ENCODE data around the gene SRPK3. TPM values are rescaled to one million over a fixed set of nuclear protein-coding genes. Genes with fewer than 3 reads are reported as not detected.

SRPK3 gene
- polyA plus RNA-seq, 1 donor from 2014 or later, result not detected

- Histone ChIP-seq H4K20me1 (ENCODE audit: insufficient read depth) (no peaks in the 10 kb centered on the region), H3K9me3 (ENCODE audit: low read length) (no peaks in the 10 kb centered on the region), H3K9me2 (ENCODE audit: insufficient read depth, low read length) (no peaks in the 10 kb centered on the region), H3F3A (ENCODE audit: insufficient read depth, low read length, poor library complexity, severe bottlenecking) (no peaks in the 10 kb centered on the region), H3K4me3 (ENCODE audit: low read length) (no peak overlapping the region), H3K27me3 (ENCODE audit: insufficient read depth, low read depth, low read length) (no peaks in the 10 kb centered on the region), H2AFZ (ENCODE audit: low read depth, low read length) (no peak overlapping the region), H3K4me2 (ENCODE audit: low read length) (no peak overlapping the region), H3K9ac (ENCODE audit: low read length) (no peak overlapping the region), H3K27ac (ENCODE audit: low read length) (no peak overlapping the region), H3K79me2 (replicated peaks; ENCODE audit: insufficient read depth, low read length) (no peaks in the 10 kb centered on the region), H3K36me3 (ENCODE audit: insufficient read depth, low read length) (no peaks in the 10 kb centered on the region)
- no peak for TF ChIP-seq EZH2 (IDR thresholded peaks at IDR 0.05; ENCODE audit: borderline replicate concordance, insufficient read depth, low read length, poor library complexity, severe bottlenecking)
- no peak for TF ChIP-seq MXI1 (conservative IDR thresholded peaks at IDR 0.05; ENCODE audit: poor library complexity, severe bottlenecking)
- TF ChIP-seq, protein P1, sequence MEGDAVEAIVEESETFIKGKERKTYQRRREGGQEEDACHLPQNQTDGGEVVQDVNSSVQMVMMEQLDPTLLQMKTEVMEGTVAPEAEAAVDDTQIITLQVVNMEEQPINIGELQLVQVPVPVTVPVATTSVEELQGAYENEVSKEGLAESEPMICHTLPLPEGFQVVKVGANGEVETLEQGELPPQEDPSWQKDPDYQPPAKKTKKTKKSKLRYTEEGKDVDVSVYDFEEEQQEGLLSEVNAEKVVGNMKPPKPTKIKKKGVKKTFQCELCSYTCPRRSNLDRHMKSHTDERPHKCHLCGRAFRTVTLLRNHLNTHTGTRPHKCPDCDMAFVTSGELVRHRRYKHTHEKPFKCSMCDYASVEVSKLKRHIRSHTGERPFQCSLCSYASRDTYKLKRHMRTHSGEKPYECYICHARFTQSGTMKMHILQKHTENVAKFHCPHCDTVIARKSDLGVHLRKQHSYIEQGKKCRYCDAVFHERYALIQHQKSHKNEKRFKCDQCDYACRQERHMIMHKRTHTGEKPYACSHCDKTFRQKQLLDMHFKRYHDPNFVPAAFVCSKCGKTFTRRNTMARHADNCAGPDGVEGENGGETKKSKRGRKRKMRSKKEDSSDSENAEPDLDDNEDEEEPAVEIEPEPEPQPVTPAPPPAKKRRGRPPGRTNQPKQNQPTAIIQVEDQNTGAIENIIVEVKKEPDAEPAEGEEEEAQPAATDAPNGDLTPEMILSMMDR (IDR thresholded peaks at IDR 0.05; ENCODE audit: poor library complexity, severe bottlenecking), result no peak
- TF ChIP-seq SMC3 (conservative IDR thresholded peaks at IDR 0.05; ENCODE audit: poor library complexity), result no peak
- TF ChIP-seq EP300 (conservative IDR thresholded peaks at IDR 0.05; ENCODE audit: poor library complexity, severe bottlenecking), result no peak
- no peak for TF ChIP-seq RAD21 (conservative IDR thresholded peaks at IDR 0.05)
These were observed 48.4 kb upstream of the SRPK3 start for GRCh38 chrX:153732401-153732800.

DNA sequence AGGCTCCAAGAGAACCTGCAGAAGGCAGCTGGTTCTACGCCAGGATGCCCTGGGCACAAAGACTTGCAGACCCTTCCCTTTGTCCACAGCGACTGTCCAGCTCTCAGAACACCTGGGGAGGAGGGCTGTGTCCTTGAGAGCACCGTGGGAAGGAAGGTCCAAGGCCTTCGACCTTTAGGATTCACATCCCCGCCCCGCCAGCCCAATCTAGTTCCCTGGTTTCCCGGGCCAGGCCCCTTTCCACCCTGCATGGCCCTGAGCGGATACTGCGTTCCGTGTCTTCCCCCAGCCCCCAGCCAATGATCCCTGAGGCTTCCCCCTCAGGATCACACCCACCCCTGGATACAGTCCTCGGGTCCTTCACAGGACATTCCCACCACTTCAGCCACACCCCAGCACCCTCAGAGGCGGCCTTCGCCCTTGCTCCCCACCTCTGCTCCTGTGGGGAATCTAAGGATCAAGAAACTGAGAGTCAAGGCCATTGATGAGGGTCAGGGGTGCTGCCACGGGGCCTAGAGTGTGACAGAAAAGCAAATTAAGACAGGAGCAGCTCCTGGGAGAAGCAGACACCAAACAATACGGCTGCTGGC is 47.1 kb upstream of the SRPK3 start:
- no peak for TF ChIP-seq MXI1 (conservative IDR thresholded peaks at IDR 0.05; ENCODE audit: poor library complexity, severe bottlenecking)
- TF ChIP-seq POLR2AphosphoS5 (IDR thresholded peaks at IDR 0.05), result no peak
- no peak for TF ChIP-seq RAD21 (conservative IDR thresholded peaks at IDR 0.05)
- no peak for TF ChIP-seq EZH2 (IDR thresholded peaks at IDR 0.05; ENCODE audit: borderline replicate concordance, insufficient read depth, low read length, poor library complexity, severe bottlenecking)
- TF ChIP-seq, protein P1 (IDR thresholded peaks at IDR 0.05; ENCODE audit: poor library complexity, severe bottlenecking), result no peak
- no peak for TF ChIP-seq TAF1 (IDR thresholded peaks at IDR 0.05; ENCODE audit: low read depth)
- TF ChIP-seq REST (IDR thresholded peaks at IDR 0.05; ENCODE audit: borderline replicate concordance), result no peak
- TF ChIP-seq EP300 (conservative IDR thresholded peaks at IDR 0.05; ENCODE audit: poor library complexity, severe bottlenecking), result no peak
- no peak for TF ChIP-seq SMC3 (conservative IDR thresholded peaks at IDR 0.05; ENCODE audit: poor library complexity)

More for the DNA sequence above, 47.1 kb upstream of the SRPK3 start:
- Histone ChIP-seq H3K9me3 (ENCODE audit: low read length) (no peaks in the 10 kb centered on the region), H4K20me1 (ENCODE audit: insufficient read depth) (no peaks in the 10 kb centered on the region), H3K36me3 (ENCODE audit: insufficient read depth, low read length) (no peaks in the 10 kb centered on the region), H3K4me2 (ENCODE audit: low read length) (no peak overlapping the region), H3K27me3 (ENCODE audit: insufficient read depth, low read depth, low read length) (no peaks in the 10 kb centered on the region), H3F3A (ENCODE audit: insufficient read depth, low read length, poor library complexity, severe bottlenecking) (no peaks in the 10 kb centered on the region), H3K27ac (ENCODE audit: low read length) (no peak overlapping the region), H3K79me2 (replicated peaks; ENCODE audit: insufficient read depth, low read length) (no peaks in the 10 kb centered on the region), H3K4me3 (ENCODE audit: low read length) (no peak overlapping the region), H3K9me2 (ENCODE audit: insufficient read depth, low read length) (no peaks in the 10 kb centered on the region), H2AFZ (ENCODE audit: low read depth, low read length) (no peak overlapping the region), H3K9ac (ENCODE audit: low read length) (no peak overlapping the region)
